ENCODE measurements around the gene TOMM34.

GRCh38 chr20:44997668-44998067 is 37.5 kb upstream of the TOMM34 start:
- TF ChIP-seq CTCF (IDR thresholded peaks at IDR 0.05; ENCODE audit: low read depth, low read length) (no peak), MYC (IDR thresholded peaks at IDR 0.05; ENCODE audit: low read depth, low read length) (no peak)
